Lung (tissue), 12 donors: ENCODE measurements around the gene OSBPL2. TPM values are rescaled to one million over a fixed set of nuclear protein-coding genes. Genes with fewer than 3 reads are reported as not detected.

Source experiments
- ATAC-seq: fragments of 200-7000 bp; cut with Tn5 transposase; one replicate; pipeline ENCODE4 v1.9.1; 2020; ENCODE audit warnings: moderate number of reproducible peaks; ENCODE audit not compliant: insufficient read depth, low FRiP score
- DNase-seq, 3 donors: peaks; one replicate each; pipeline ENCODE4 v3.0.0-alpha.2; 2013 to 2017
- H3K27ac ChIP-seq, 2 donors: one replicate each; pipeline ENCODE4 v1.5.1; 2013; ENCODE audit warnings: mild to moderate bottlenecking in 2 of 2, moderate library complexity in 2 of 2, control low read depth in 1 of 2, inconsistent platforms in 1 of 2, low read depth in 1 of 2, low read length in 1 of 2
- H3K27me3 ChIP-seq, 3 donors: one replicate each; pipeline ENCODE4 v1.5.1; 2013; ENCODE audit warnings: low read length in 2 of 3; ENCODE audit not compliant: control insufficient read depth in 3 of 3, insufficient read depth in 3 of 3
- H3K36me3 ChIP-seq, 4 donors: one replicate each; pipeline ENCODE4 v1.5.1; 2013; ENCODE audit warnings: low read length in 4 of 4, mild to moderate bottlenecking in 1 of 4, moderate library complexity in 1 of 4; ENCODE audit not compliant: control insufficient read depth in 4 of 4, insufficient read depth in 4 of 4
- H3K4me1 ChIP-seq, 5 donors: one replicate each; pipeline ENCODE4 v1.5.1; 2013; ENCODE audit warnings: low read length in 5 of 5, mild to moderate bottlenecking in 2 of 5, moderate library complexity in 1 of 5; ENCODE audit not compliant: control insufficient read depth in 5 of 5, insufficient read depth in 5 of 5
- H3K4me3 ChIP-seq: one replicate; pipeline ENCODE4 v1.5.1; 2013; ENCODE audit warnings: mild to moderate bottlenecking, control low read depth, moderate library complexity
- H3K9ac ChIP-seq, 2 donors: one replicate each; pipeline ENCODE4 v1.5.1; 2013; ENCODE audit warnings: low read length in 2 of 2, control low read depth in 1 of 2; ENCODE audit not compliant: insufficient read depth in 1 of 2
- H3K9me3 ChIP-seq, 4 donors: one replicate each; pipeline ENCODE4 v1.5.1; 2013; ENCODE audit warnings: low read length in 3 of 4, mild to moderate bottlenecking in 1 of 4, moderate library complexity in 1 of 4; ENCODE audit not compliant: control insufficient read depth in 4 of 4, insufficient read depth in 3 of 4
- CTCF ChIP-seq: IDR thresholded peaks from 2 replicates; pipeline ENCODE4 v1.5.1; 2012; ENCODE audit warnings: mild to moderate bottlenecking; ENCODE audit errors: control extremely low read depth, extremely low read depth
- WGBS, 2 donors: extraction: QIAGEN DNeasy Blood & Tissue Kit; methylation state at CpG; one replicate each; pipeline ENCODE4 v1.1.7; 2013; 5-methylcytosine and 5-hydroxymethylcytosine counted together
- polyA plus RNA-seq, 2 donors: library from polyadenylated mRNA; stranded (reverse); fragments of 200-250 nt; gene quantifications; one replicate each; pipeline ENCODE4 v1.2.1, GENCODE V29; 2013
- total RNA-seq, 2 donors: library from RNA; depleted of rRNA in 1 of 2; stranded (reverse); fragments of >200 nt in 1 of 2; gene quantifications; one replicate each; pipeline ENCODE4 v1.2.1, GENCODE V29; 2014 to 2021
- donor health status: control.
- donor health status: control.
- donor health status: Bipolar disorder and iron deficiency.
- donor health status: healthy.
- donor health status: DM: yes; HTN: yes; CAD: no.

Gene OSBPL2
- total and polyA plus RNA-seq, 4 donors, result 13.2 to 48.0 (median 27.7) TPM

GRCh38 chr20:62219992-62220665, 18.2 kb upstream of the OSBPL2 start, which contains the start of gene HRH3:
HRH3 (minus strand) TSS chr20:62220278; CDS start chr20:62219970, 308 bp downstream.
- peak; percentile 58 for ATAC-seq
- peaks cover 14 to 68% (median 24%) of the 10 kb centered on the region in 3 donors for H3K27me3 ChIP-seq

GRCh38 chr20:62220666-62221568, 17.4 kb upstream of the OSBPL2 start:
- 3 to 4% methylated on average over 40 to 46 of the region's 46 CpGs for WGBS, 2 donors
- H3K36me3 ChIP-seq, result no peaks in the 10 kb centered on the region
- peaks cover 0 to 8% (median 0%) of the 10 kb centered on the region in 4 donors for H3K9me3 ChIP-seq
- DNase-seq, result no peak
- peaks cover 0 to 10% (median 0%) of the 10 kb centered on the region in 5 donors for H3K4me1 ChIP-seq
- no peak for ATAC-seq
- TF ChIP-seq CTCF, result no peak
- peaks cover 14 to 76% (median 24%) of the 10 kb centered on the region in 3 donors for H3K27me3 ChIP-seq
- H3K27ac ChIP-seq, result no peak overlapping the region
- H3K4me3 ChIP-seq, result no peak overlapping the region
- no peak overlapping the region for H3K9ac ChIP-seq

More at GRCh38 chr20:62219992-62220665, 18.2 kb upstream of the OSBPL2 start, which contains the start of gene HRH3:
- no peak within 1 kb of the TSS for H3K27ac ChIP-seq
- H3K9ac ChIP-seq, result no peak within 1 kb of the TSS
- no peak within 1 kb of the TSS for H3K4me3 ChIP-seq
- peaks cover 0 to 10% (median 0%) of the 10 kb centered on the region in 5 donors for H3K4me1 ChIP-seq
- no peaks in the 10 kb centered on the region for H3K36me3 ChIP-seq
- WGBS, 2 donors, result 1 to 2% methylated on average over 47 to 84 of the region's 84 CpGs
- H3K9me3 ChIP-seq, result peaks cover 0 to 8% (median 0%) of the 10 kb centered on the region in 4 donors
- TF ChIP-seq CTCF, result no peak
- peak; percentile 59 to 80 (median 77) for DNase-seq

- no peak for DNase-seq
- TF ChIP-seq CTCF, result no peak
Observed at GRCh38 chr20:62222266-62222850, 16.0 kb upstream of the OSBPL2 start.

More at GRCh38 chr20:62222266-62222850, 16.0 kb upstream of the OSBPL2 start:
- Histone ChIP-seq H3K27me3 (peaks cover 9 to 70% (median 21%) of the 10 kb centered on the region in 3 donors), H3K9me3 (peaks cover 0 to 8% (median 0%) of the 10 kb centered on the region in 4 donors), H3K27ac (no peak overlapping the region), H3K36me3 (no peaks in the 10 kb centered on the region), H3K4me1 (peaks cover 0 to 10% (median 0%) of the 10 kb centered on the region in 5 donors), H3K9ac (no peak overlapping the region), H3K4me3 (no peak overlapping the region)
- ATAC-seq, result no peak
- 85 to 87% methylated on average over 18 of the region's 18 CpGs for WGBS, 2 donors
